T-helper 1 cell treated with Interleukin-12 subunit alpha and Interleukin-12 subunit beta and Interleukin-4 antibody, amounts not matched to agents 30 ng/mL and 1 ng/mL, for 36 hours (primary cell): ENCODE measurements around the gene PAPOLB. TPM values are rescaled to one million over a fixed set of nuclear protein-coding genes. Genes with fewer than 3 reads are reported as not detected.

Experiments used
- intact Hi-C: fragments of 100-400 bp; cut with micrococcal nuclease; formaldehyde crosslinking; loops from one replicate; pipeline ENCODE4 v1.15.1; 2024
- total RNA-seq: library from RNA; stranded (reverse); gene quantifications from 2 replicates; pipeline ENCODE4 v1.2.3, GENCODE V29; 2022

The PAPOLB gene
- total RNA-seq, 1 donor from 2014 or later: not detected

DNA sequence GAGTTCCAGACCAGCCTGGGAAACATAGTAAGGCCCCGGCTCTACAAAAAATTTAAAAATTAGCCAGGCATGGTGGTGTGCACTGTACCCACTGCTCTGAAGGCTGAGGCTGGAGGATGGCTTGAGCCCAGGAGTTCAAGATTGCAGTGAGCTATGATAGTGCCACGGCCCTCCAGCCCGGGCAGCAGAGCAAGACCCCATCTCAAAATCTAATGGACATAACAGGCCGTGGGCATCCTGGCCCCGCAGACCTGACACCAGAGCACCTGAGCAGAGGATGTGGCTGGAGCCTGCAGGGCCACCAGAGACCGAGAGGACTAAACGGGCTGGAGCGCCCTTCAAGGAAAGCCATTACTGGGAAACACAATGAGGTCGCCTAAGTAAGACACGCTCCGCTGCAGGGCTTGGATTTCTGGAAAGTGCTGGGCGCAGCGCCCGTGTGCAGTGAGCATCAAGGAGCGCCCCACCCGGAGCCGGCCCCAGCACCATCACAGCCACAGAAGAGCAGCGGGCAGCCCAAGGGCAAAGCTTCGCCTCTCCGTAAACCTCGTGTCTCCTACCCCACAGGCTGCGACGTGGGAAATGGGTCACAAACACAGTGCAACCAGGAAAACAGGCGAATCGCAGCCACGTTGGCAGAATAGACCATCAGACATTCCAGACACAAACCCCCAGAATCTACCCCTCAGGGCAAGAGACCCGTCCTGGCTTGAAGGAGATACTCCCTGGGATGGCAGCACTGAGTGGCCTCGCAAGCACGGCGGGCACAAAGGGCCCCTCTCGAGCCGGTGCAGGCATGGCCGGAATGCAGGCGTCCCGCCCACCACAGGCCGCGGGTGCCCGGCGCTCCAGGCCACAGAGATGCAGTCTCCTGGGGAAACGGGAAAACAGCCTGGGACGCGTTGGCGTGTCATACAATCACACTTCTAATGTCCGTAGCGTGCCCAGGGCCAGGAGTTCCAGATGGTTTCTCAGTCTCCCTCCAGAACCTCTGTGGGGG is 16.8 kb upstream of the PAPOLB start:
- intact Hi-C loops: no loop called here

- intact Hi-C loops: no loop called here
These were observed 14.8 kb upstream of the PAPOLB start for GRCh38 chr7:4876586-4876985.

DNA sequence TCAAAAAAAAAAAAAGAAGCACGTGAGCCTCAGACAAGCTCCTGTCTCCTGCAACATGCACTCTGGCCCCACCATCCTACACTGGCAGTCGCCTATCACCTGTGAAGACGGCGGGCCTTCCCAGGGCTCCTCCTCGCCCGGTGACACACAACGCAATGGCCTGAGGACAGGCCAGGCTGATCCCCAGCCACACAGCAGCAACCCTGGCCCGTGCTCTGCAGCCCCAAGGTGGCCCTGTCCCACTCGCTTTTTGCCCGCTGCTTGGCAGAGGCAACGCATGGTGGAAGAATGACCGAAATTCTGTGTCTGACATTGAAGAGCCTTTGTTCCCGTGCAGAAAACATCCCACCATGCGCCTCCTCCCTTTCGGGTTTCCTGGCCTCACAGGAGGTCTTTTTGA is 13.6 kb upstream of the PAPOLB start:
- intact Hi-C loops: no loop called here

GRCh38 chr7:4873071-4873944 is 11.5 kb upstream of the PAPOLB start:
- intact Hi-C loops: no loop called here

GRCh38 chr7:4871930-4872675 is 10.3 kb upstream of the PAPOLB start:
- intact Hi-C loops: no loop called here

DNA sequence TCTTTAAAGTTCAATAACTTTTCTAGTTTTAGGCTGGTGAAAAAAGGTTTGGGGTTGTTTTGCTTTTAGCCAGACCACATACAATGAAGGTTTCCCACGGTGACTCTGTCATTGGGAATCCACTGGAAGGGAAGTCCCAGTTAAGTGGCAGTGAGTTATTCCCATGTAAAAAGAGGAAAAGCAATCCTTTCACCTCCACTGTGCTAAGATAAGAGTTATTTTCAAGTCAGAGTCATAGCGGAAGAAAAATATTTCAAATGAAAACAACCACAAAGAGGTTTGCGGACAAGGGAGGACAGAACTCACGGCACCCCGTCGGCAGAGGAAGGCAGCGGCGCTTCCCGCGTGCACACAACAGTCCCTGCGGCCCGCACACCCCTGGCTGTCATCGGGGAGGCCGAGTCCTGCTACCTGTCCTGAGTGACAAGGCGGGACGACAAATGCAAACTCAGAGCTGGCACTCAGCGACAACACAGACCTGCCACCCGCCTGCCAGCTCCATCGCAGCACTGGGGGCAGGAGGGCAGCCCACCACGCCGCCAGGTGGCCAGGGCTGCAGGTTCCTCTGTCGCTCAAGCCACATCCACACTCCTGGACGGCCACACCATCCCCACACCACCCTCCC is 9.3 kb upstream of the PAPOLB start:
- intact Hi-C loops: no loop called here

DNA sequence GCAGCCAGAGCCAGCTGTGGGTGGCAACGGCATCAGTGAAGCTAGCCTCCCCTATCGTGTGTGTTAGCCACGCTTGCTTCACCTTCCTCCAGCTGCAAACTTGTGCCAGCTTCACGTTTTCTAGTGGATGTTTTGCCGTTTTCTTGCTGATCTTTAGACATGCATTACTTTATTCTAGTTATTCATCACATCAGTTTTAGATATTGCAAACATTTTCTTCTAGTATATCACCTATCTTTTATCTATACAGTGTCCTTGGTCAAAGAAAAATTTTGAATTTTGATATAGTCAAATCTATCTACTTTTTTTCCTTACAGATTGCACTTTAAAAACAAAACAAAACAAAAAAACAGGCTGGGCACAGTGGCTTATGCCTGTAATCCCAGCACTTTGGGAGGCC is 6.7 kb upstream of the PAPOLB start:
- intact Hi-C loops: no loop called here

DNA sequence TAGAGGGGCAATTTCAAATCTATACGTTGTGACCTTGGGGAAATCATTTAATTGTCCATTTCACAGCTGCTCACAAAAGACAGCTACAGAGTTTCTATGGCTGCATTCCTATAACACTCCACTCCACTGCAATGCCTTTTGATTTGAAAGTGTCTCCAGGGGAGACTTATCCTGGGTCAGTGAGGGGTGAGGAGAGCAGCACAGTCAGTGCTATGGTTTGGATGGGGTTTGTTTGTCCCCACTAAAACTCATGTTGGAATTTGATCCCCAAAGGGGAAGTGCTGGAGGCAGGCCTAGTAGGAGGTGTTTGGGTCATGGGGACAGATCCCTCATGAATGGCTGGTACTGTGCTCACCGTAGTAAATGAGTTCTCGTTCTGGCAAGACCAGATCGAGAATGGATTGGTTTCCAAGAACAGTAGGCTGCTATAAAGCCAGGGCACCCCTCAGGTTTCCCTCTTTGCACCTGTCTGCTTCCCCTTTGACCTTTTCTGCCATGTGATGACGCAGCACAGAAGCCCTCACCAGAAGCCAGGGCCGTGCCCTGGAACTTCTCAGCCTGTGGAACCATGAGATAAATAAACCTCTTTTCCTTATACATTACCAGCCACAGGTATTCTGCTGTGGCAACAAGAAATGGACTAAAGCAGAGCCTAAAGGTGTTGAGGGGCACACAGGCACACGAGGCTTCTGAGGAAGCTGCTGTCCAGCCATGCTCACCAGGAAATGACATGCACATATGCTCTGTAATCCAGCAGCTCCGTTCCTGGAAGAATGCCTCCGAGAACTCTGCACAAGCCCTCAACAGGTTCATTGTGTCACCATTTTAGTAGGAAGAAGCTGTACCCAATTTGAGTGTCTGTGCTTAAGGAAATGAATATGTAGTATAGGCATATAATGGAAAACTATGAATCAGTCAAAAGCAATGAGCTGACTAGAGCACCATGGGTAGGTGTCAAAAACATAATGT is 5.0 kb upstream of the PAPOLB start:
- intact Hi-C loops: no loop called here

DNA sequence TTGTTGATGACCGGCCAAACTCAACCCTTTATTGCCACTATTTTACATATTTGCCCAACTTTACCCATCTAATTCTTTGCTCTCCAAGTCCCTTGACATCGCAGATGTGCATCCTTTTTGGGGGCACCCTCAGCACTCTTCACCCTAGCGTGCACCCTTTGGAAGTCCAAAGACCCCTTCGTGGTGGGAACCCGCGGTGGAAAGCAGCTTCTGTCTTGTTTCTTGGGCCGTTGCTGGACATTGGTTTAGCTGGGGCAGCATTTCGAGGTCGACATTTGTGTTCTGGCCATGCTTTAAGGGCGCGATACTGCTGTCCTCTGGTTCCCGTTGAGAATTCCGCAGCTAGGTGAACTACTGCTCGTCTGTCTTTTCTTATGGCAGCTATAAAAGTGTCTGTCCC is 326 bp upstream of the PAPOLB start:
- intact Hi-C loops: no loop called here

DNA sequence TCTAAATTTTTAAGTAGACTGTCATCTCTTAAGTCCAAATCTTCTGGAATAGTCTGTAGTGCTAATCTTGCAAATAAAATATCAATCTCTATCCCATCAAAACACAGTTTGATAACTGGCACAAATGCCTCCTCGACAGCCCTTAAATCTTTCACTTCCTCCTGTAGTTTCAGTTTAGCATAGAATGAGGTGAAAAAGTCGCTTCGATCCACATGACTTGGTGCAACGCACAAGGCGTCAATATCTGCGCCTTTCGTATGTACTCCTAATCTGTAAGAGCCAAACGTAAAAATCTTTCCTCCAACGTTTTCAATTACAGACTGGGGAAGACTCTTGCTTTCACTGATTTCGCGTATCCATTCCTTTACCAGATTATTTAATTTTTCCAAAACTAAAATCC is 603 bp downstream of the PAPOLB start:
- intact Hi-C loops: no loop called here

DNA sequence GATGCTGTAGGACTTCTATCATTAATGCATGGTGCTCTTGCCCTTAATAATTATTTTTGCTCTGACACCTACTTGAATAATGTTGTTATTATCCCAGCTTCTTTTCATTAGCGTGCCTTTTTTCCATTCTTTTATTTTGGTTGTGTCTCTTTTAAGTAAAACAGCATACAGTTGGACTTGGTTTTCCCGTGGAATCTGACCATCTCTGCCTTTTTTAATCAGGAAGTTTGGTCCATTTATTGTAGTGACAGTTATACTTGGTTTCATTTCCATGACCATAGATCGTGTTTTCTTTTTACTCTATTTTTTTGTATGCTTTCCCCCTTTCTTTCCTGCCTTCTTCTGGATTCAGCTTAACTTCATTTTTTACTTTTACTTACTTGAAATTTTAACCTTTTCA is 4.6 kb downstream of the PAPOLB start:
- intact Hi-C loops: no loop called here

GRCh38 chr7:4856336-4857057 is 5.3 kb downstream of the PAPOLB start:
- intact Hi-C loops: no loop called here

- intact Hi-C loops: no loop called here
These were observed 6.9 kb downstream of the PAPOLB start for GRCh38 chr7:4854916-4855315.

GRCh38 chr7:4851459-4852422 is 10.1 kb downstream of the PAPOLB start:
- intact Hi-C loops: no loop called here

GRCh38 chr7:4850262-4850795 is 11.5 kb downstream of the PAPOLB start:
- intact Hi-C loops: no loop called here

GRCh38 chr7:4849390-4849789 is 12.4 kb downstream of the PAPOLB start:
- intact Hi-C loops: loop anchor here (1.0 kb wide), 1 partner anchor 236 kb away; no protein-coding TSS in a partner anchor

- intact Hi-C loops: no loop called here
These were observed 16.1 kb downstream of the PAPOLB start for GRCh38 chr7:4845740-4846142.
